Large intestine (tissue), 3 donors: Measurements from ENCODE around the gene ZCCHC8. TPM values are rescaled to one million over a fixed set of nuclear protein-coding genes. Genes with fewer than 3 reads are reported as not detected.
"Not testable (repeated sequence)": the region's sequence is repeated elsewhere in the genome, so short reads cannot be mapped to it uniquely, and the experiment has no call there.

ENCODE experiments used
- DNase-seq, 2 donors: peaks; one replicate each; pipeline versions ENCODE4 v3.0.0 to v3.0.0-alpha.2; 2013
- H3K27ac ChIP-seq: one replicate; pipeline ENCODE4 v1.5.1; 2013; ENCODE audit warnings: low read length
- H3K27me3 ChIP-seq: 2 replicates; pipeline ENCODE4 v1.6.1; 2013; ENCODE audit warnings: low read length; ENCODE audit not compliant: control insufficient read depth, insufficient read depth
- H3K36me3 ChIP-seq: 2 replicates; pipeline ENCODE4 v1.6.1; 2013; ENCODE audit warnings: low read length; ENCODE audit not compliant: control insufficient read depth, insufficient read depth
- H3K4me1 ChIP-seq: one replicate; pipeline ENCODE4 v1.6.1; 2013; ENCODE audit warnings: low read length; ENCODE audit not compliant: control insufficient read depth, insufficient read depth
- H3K4me3 ChIP-seq: one replicate; pipeline ENCODE4 v1.5.1; 2013; ENCODE audit warnings: low read length
- H3K9me3 ChIP-seq: one replicate; pipeline ENCODE4 v1.6.1; 2013; ENCODE audit warnings: mild to moderate bottlenecking, low read depth, low read length, moderate library complexity; ENCODE audit not compliant: control insufficient read depth
- WGBS: methylation state at CpG from one replicate; pipeline ENCODE4 v1.1.5; 2013; ENCODE audit warnings: low lambda C conversion rate; ENCODE audit not compliant: insufficient coverage; 5-methylcytosine and 5-hydroxymethylcytosine counted together
- polyA plus RNA-seq: library from polyadenylated mRNA; unstranded; fragments of 120-200 nt; gene quantifications from one replicate; pipeline ENCODE4 v1.2.1, GENCODE V29; 2013

Gene ZCCHC8
- polyA plus RNA-seq, 1 donor, result 36.0 TPM

DNA sequence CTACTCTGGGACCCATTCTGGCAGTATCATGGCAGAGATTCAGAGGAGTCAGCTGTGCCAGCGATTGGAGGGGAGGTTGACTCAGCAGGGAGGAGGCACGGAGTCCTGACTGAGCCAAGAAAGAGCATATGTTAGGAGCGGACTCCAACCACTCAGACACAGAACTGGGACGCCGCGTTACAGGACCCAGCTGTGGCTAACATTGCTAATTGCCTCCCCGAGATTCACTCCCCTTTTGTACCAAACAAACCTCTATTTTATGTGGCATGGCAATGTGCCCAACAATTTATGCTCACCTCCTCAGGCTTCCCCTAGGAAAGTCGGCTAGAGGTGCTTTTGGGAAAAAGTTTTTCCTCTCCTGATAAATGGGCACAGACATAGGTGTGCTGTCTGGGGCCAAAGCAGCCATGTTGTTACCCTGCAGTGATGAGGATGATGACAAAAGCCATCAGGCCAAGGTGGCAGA lies 63.0 kb downstream of the ZCCHC8 start:
- Histone ChIP-seq H3K9me3 (no peaks in the 10 kb centered on the region), H3K27ac (no peak overlapping the region), H3K4me1 (no peaks in the 10 kb centered on the region), H3K4me3 (no peak overlapping the region), H3K36me3 (no peaks in the 10 kb centered on the region), H3K27me3 (no peaks in the 10 kb centered on the region)
- whole genome bisulfite sequencing, result no CpG with 5 or more reads among the region's 8 CpGs
- no peak for DNase-seq

DNA sequence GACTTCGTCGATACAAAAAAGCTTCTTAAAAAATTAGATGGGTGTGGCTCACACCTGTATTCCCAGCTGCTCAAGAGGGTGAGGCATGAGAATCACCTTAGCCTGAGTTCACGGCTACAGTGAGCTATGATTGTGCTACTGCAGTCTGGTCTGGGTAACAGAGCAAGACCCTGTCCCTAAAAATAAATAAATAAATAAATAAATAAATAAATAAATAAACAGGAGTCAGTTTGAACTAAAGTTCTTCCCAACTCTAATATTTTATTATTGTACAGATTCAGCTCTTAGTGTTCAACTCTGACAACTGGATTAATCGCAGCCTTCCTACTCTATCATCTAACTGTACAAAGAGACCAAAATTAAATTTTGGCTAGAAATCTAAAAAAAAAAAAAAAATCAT lies 65.5 kb downstream of the ZCCHC8 start:
- no peak overlapping the region for H3K4me3 ChIP-seq
- no CpG with 5 or more reads among the region's 4 CpGs for WGBS
- H3K27me3 ChIP-seq, result no peaks in the 10 kb centered on the region
- no peak for DNase-seq
- H3K9me3 ChIP-seq, result no peaks in the 10 kb centered on the region
- no peaks in the 10 kb centered on the region for H3K4me1 ChIP-seq
- H3K27ac ChIP-seq, result no peak overlapping the region
- H3K36me3 ChIP-seq, result no peaks in the 10 kb centered on the region

DNA sequence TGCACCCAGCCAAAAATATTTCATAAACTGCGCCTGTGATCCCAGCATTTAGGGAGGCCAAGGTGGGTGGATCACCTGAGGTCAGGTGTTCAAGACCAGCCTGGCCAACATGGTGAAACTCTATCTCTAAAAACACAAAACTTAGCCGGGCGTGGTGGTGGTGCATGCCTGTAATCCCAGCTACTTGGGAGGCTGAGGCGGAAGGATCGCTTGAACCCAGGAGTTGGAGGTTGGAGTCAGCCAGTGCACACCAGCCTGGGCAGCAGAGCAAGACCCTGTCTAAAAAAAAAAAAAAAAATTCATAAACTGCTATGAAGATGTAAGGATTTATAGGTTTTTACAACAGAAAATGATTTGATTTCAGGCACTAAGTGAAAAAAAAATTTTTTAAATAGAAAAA lies 71.7 kb downstream of the ZCCHC8 start:
- not testable (repeated sequence) for H3K4me1 ChIP-seq, H3K27me3 ChIP-seq, H3K36me3 ChIP-seq, H3K4me3 ChIP-seq, H3K9me3 ChIP-seq, H3K27ac ChIP-seq, DNase-seq
- WGBS, result no CpG with 5 or more reads among the region's 5 CpGs

DNA sequence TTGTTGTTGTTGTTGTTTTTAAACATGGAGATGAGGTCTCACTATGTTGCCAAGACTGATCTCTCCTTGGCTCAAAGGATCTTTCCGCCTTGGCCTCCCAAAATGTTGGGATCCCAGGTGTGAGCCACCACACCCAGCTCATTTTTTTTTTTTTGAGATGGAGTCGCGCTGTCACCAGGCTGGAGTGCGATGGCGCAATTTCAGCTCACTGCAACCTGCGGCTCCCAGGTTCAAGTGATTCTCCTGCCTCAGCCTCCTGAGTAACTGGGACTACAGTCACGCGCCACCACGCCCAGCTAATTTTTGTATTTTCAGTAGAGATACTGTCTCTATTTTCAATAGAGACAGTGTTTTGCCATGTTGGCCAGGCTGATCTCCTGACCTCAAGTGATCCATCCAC lies 73.3 kb downstream of the ZCCHC8 start:
- no CpG with 5 or more reads among the region's 9 CpGs for WGBS
- no peaks in the 10 kb centered on the region for H3K9me3 ChIP-seq
- H3K36me3 ChIP-seq, result no peaks in the 10 kb centered on the region
- H3K27me3 ChIP-seq, result no peaks in the 10 kb centered on the region
- H3K4me3 ChIP-seq, result no peak overlapping the region
- DNase-seq, result no peak
- H3K4me1 ChIP-seq, result peaks cover 6% of the 10 kb centered on the region
- no peak overlapping the region for H3K27ac ChIP-seq

DNA sequence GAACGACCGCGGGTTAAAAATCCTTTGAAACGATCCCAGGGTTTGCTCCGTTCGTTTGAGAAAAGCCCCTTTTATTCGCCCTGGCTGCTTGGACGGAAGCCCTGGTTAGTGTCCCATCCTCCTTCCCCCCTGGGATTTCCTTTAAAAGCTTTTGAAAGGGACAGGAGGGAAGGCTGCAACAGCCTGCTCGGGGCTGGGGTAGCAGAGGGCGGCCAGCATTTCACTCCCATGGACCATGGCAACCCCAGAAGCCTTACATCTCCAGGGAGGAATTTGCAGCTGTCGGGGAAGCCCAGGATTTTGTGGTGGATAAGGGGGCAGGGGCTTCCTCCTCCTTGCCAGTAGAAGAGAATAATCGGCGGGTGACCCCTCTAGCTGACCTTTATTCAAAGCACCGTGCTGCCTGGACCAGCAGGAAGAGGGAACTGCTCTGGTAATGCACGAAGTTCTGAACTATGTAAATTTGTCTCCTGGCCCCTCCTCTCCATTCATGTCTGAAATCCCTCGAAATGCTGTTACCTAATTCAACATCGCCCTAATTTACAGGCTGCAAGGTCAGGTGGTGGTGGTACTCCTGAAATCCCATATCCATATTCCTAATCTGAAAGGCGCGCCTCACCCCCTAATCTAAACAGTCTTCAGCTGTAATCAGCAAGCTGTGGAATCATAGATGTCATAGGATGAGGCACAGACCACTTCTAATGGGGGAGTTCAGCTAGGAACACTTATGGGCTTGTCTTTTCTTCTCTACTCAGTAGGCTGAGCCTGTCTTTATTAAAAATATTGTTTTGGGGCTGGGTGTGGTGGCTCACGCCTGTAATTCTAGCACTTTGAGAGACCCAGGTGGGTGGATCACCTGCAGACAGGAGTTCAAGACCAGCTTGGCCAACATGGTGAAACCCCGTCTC lies 77.2 kb downstream of the ZCCHC8 start:
- peak overlapping the region; percentile 55 for H3K4me3 ChIP-seq
- no peaks in the 10 kb centered on the region for H3K27me3 ChIP-seq
- WGBS, result no CpG with 5 or more reads among the region's 21 CpGs
- H3K27ac ChIP-seq, result peak overlapping the region; percentile 61
- DNase-seq, result peak in 1 of 2 donors; percentile 59
- H3K36me3 ChIP-seq, result no peaks in the 10 kb centered on the region
- no peaks in the 10 kb centered on the region for H3K9me3 ChIP-seq
- H3K4me1 ChIP-seq, result peaks cover 19% of the 10 kb centered on the region

DNA sequence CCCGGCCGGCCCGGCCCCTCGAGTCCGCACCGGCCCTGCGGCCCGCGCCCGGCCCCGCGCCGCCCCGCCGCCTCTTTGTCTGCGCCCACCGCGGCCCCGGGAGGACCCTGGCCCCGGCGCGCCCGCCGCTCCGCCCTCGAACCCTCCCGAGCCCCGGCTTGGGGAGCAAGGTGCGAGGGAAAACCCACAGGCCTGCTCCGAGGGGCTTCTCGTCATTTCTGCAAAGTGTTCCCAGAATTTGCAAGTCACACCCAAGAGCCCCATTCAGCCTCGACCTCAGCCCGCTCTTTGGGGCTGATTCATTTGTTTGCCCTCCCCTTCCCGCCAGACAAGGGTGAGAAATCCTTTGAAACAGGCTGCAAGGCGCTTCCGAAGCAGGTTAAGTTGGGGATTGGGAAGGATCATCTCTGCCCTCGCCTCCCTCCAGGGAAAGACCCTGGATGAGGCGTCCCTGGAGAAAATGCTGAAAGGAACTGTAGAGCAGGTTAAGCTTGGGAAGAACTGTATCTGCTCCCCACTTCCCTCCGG lies 77.9 kb downstream of the ZCCHC8 start:
- H3K4me1 ChIP-seq, result peaks cover 19% of the 10 kb centered on the region
- no peaks in the 10 kb centered on the region for H3K27me3 ChIP-seq
- no peaks in the 10 kb centered on the region for H3K9me3 ChIP-seq
- WGBS, result 0% methylated on average over 1 of the region's 39 CpGs
- peak overlapping the region; percentile 55 for H3K4me3 ChIP-seq
- no peaks in the 10 kb centered on the region for H3K36me3 ChIP-seq
- H3K27ac ChIP-seq, result peak overlapping the region; percentile 61
- peak in 1 of 2 donors; percentile 70 for DNase-seq

DNA sequence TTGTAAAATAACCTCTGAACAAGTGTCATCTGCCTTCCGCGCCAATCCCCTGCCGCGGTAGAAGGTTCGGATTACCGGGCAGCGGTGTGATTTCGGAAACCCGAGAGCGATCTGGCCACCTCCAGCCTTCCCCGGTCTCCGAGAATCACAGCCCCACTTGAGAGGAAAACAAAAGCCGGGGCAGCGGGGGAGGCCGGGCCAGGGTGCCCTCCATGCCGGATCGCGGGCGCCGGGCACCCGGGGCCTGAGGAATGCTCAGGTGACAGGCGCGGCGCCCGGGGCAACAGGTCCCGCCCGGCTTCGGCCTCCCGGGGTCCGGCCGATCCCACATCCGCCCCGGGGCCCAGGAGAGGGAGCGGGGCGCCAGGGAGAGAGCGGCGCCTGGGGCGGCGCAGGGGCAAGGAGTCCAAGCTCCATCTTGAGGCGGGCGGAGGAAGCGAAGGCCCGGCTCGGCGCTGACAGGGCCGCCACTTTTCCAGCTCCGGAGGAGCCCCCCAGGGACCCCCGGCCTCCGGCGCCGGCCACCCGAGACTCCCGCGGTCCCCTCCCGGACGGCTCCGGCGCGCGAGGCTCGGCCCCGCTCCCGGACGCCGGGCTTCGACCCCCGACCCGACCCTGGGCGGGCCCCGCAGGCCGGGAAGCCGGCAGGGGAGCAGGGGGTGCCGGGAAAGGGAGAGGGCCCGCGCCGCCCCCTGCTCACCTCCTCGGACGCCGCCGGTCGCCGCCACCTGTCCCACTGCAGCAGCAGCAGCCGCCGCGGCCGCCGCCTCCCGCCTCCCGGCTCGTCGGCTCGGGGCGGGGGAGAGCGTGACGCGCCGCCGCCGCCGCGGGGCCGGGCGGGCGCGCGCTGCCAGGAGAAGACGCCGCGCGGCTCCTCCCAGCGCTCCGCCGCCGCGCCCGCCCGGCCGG lies 78.7 kb downstream of the ZCCHC8 start, which contains the start of gene CLIP1:
Gene CLIP1 (minus strand): TSS at position 849 of the 909 bp plus-strand sequence. CDS start 42,217 bp downstream, outside the sequence.
- H3K4me1 ChIP-seq, result peaks cover 19% of the 10 kb centered on the region

More for the DNA sequence above, 78.7 kb downstream of the ZCCHC8 start, which contains the start of gene CLIP1:
- peak; percentile 71 to 84 for DNase-seq
- no peaks in the 10 kb centered on the region for H3K9me3 ChIP-seq
- no CpG with 5 or more reads among the region's 118 CpGs for WGBS
- peak within 1 kb of the TSS; percentile 93 for H3K27ac ChIP-seq
- H3K27me3 ChIP-seq, result no peaks in the 10 kb centered on the region
- no peaks in the 10 kb centered on the region for H3K36me3 ChIP-seq
- H3K4me3 ChIP-seq, result peak within 1 kb of the TSS; percentile 87

Other genes starting within 250 kb of the ZCCHC8 start
- gene VPS33A, start 234.4 kb downstream of the ZCCHC8 start, polyA plus RNA-seq, result 18.3 TPM
- 37.3 TPM for gene CLIP1, start 78.3 kb downstream of the ZCCHC8 start, polyA plus RNA-seq
- gene RSRC2, start 26.0 kb upstream of the ZCCHC8 start, polyA plus RNA-seq, result 120 TPM
- 37.1 TPM for gene KNTC1, start 26.3 kb upstream of the ZCCHC8 start, polyA plus RNA-seq
- gene HCAR2, start 202.4 kb upstream of the ZCCHC8 start, polyA plus RNA-seq, result 2.6 TPM
- 0.82 TPM for gene HCAR3, start 215.9 kb upstream of the ZCCHC8 start, polyA plus RNA-seq
- gene HCAR1, start 229.9 kb upstream of the ZCCHC8 start, polyA plus RNA-seq, result 0.46 TPM